IPS DF 4.7 (cell line): ENCODE results near the gene RAB11A.

ENCODE experiments used
- DNase-seq: peaks from one replicate; pipeline ENCODE4 v3.0.0-alpha.2; 2013; ENCODE audit warnings: low spot score; ENCODE audit errors: extremely low read depth

RAB11A gene

DNA sequence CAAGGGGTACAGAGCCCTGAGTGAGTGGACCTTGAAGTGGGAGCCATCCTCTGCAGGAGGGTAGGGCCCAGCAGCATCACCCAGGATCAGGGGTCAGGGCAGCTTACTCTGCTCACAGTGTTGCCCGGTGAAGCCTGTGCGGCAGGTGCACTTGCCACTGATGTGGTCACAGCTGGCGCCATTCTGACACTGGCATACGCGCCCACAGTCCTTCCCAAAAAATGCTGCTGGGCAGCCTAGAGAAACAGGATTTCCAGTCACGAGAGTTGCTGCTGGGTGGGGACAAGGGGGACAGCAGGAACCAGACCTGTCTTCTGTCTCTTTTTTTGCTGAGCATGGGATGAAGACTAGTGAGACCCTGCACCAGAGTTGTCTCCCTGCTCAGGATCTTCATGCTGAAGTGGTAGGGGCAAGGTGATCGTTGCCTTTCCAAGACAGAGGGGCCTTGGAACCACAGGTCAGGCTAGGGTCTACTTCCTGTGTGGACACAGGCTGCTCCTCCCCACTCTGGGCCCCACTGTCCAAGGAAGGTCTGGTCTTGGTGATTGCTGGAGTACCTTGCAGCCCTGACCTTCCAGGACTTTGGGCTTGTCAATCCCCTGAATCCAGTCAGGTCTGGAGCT lies 46.9 kb downstream of the RAB11A start:
- no peak for DNase-seq

DNA sequence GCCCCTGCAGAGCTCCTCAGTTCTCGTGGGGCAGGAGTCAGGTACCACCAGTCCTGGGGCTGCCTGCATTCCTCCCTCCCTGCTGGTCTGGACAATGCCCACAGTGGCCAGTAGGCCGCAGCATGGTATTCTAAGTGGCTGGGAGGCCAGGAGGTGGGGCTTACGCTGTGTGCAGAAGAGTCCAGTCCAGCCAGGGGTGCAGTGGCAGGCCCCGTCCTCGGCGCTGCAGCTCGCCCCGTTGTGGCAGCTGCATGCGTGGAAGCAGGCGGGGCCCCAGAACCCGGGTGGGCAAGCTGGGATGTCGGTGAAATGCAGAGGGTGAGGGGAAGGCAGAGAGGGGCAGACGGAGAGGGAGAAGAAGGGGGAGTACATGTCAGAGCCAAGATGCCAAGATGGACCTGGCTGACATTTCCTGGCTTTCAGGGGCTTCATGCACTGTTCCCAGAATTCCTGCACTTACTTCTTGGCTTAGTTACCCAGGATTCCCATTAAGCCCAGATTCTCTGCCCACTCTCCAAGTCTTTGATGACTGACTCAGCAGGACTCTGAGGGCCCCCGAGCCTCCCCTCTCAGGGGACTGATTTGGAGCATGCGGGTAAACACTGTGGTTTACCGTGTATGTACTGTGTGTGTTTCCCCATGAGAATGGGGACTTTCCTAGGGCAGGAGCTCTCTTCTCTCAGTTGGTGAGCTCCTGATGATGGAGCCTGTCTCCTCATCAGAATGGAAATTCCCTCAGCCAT lies 47.5 kb downstream of the RAB11A start:
- DNase-seq = peak; percentile 22

DNA sequence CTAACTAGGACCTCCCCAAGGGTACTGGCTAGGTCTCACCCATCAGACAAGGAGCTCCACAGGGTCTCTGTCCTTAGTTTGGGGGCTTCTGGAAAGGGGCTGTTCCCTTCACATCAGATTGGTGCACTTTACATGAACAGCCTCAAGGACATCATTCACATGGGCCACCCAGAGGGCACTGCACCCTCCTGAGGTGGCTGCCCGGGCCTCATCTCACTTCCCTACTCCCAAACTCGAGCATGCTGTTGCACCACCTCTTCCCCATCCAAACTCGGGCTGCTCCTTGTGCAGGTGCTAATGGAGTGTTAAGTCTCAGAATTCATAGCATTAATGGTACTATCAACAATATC lies 48.1 kb downstream of the RAB11A start:
- no peak for DNase-seq

DNA sequence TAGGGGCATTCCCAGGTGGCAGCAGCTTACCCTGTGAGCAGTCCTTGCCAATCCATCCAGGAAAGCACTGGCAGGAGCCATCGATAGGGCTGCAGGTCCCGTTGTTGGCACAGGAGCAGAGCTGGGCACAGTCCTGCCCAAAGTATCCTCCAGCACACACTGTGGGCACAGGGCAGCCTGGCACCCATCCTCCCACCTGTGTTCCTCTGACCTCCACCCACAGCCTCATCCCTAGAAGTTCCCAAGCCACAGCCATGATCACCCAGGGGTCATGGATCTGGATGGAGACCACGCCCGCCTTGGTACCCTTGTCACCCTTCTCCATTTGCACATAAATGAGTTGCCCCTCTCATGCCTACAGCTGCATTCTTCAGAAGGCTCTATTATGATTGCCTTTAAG lies 48.6 kb downstream of the RAB11A start:
- no peak for DNase-seq

DNA sequence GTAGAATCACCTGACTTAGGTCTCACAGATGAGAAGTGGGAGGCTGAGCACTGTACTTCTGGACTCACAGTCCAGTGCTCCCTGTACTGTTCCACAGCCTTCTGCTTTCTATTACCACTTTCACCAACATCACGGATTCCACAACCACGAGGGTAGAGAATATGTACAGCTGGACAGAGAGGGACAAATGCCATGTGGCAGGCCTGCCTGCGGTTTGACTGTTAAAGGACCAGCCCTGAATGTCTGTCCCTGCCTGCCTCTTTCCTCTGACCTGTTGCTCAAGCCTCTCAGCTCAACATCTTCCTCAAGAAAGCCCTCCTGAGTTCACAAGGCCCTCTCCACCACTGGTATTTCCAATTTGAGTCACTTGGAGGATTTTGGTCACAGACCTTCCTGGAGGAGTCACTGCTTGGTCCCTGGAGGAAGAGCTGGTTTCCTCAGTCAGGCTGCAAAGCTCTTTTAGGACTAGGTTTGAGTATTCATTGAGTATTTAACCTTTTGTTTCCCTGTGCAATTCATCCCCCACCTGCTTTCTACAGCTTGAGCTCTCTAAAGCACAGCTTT lies 49.1 kb downstream of the RAB11A start:
- no peak for DNase-seq

DNA sequence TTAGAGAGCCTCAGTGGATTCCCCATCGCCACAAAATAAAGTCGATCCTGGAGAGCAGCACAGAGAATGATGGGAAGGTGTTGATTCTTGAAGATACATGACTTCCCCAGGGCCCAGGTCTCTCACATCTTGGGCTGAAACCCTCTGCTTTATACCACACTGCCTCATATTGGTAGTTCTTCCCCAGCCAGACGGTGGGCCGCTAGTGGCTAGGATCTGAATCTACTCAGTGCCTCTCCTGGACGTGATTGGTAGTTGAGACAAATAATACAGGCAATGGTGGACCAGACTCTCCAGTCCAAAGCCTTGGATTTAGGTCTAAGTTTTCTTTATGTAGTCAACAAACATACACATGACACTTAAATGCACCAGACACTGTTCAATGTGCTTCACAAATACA lies 49.7 kb downstream of the RAB11A start:
- DNase-seq = no peak

DNA sequence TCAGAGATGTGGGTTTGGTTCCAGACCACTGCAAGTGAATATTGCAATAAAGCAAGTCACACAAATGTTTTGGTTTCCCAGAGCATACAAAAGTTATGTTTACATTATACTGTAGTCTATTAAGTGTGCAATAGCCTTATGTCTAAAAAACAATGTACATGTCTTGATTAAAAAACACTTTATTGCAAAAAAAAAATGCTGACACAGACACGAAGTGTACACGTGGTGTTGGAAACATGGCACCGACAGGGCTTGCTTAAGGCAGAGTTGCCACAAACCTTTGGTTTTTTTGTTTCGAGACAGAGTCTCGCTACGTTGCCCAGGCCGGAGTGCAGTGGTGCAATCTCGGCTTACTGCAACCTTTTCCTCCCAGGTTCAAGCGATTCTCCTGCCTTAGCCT lies 50.1 kb downstream of the RAB11A start:
- no peak for DNase-seq

DNA sequence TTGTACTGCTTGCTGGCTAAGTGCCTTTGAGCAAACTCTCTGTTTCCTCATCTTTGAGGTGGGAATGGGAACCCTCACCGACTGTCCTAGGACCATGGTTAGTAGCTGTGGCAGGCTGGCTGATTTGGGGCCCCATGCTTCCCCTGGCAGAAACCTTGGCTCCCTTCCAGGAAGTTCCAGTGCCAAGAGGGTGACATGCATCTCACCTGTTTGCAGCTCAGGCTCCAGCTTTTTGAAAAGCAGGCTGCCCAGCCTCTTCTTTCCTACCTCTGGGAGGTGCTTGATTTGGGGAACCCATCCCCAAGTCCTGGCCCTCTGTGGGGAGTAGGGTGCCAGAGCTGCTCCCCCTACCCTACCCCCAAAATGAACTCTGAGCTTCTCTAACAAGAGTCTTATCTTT lies 50.8 kb downstream of the RAB11A start:
- no peak for DNase-seq

DNA sequence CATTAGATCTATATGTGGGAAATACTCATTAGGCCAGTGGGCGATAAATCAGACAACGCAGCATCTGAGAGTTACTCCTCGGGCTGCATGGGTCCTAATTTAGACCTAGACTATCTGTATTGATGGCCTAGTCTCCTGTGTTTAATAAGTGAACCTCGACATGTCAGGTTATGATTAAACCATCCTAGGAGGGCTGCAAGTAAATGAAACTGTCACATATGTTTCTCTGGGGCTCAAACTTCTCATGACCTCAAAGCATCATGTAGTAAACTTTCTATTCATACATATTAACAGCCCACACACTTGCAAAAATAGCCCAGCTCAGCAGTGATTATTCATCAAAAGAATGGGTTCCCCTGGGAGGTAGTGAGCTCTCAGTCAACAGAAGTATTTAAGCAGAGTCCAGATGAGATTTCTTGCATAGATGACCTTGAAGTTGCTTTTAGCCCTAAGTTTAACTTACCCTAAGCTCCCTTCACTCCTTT lies 51.6 kb downstream of the RAB11A start:
- no peak for DNase-seq

DNA sequence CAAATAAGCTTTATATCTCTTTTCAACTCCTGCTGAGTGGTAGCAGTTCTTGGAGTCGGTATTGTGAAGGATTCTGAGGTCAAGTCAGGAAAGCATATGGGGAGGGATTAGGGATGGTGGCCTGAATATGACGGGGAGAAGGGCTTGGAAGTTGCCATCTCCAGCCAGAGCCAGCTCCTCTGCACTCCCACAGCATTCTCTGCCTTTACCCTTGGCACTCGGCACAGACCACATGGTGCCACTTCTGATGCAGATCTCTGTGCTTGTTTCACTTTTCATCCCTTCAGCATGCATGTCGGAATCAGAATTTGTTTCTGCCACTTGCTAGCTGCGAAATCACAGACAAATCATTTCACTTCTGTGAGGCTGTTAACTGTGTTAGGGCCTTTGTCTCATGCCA lies 52.5 kb downstream of the RAB11A start:
- DNase-seq = no peak

DNA sequence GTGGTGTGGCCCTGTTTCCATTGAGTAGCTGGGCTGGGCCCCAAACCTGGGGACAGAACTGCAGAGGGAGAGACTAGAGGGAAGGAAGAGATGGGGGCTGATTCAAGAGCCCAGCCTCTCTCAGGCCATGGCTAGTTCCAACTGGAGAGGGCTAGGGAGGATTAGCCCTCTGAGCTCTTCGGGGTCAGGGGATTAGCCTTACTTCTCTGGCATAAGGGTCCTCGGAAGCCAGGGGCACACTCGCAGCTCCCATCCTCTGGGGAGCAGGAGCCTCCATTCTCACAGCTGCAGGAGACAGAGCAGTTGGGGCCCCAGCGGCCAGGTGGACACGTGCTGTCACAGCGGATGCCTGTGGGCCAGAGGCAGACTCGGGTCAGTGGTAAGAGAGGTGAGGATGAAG lies 53.3 kb downstream of the RAB11A start:
- DNase-seq = no peak

DNA sequence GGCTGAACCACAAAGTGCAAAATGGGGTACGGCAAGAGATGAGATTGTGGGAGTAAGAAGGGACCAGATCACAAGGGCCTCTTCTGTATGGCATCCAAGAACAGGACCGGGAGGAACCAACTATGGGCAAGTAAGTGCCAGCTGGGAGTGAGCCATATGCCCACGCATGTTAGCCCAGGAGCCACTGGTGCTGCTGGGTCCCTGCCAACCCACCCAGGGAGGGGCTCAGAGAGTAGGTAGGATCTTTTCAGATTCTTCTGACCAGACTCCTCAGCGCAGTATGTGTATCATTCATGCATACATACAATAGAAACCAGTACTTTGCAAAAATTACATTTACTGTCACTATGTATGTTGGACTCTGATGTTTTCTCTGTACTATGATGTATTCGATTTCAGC lies 54.0 kb downstream of the RAB11A start:
- no peak for DNase-seq

DNA sequence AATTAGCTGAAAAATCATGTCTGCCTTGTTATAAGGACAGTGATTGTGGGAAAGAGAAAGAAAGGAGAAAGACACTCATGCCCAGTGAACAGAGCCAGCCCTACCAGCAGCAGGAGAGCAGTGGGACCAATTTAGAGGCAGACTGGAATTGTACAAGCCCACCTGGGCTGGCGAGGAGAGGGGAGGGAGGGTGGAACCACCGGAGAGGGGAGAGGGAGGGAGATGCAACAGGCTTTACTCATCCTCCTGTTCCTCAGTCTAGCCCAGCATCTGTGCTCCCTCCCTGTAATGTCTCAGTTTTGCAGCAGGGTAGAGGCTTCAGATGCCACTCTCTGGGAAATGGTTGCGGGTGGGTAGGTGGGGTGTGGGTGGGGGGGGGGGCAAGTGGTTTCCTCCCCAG lies 54.7 kb downstream of the RAB11A start:
- DNase-seq = no peak

DNA sequence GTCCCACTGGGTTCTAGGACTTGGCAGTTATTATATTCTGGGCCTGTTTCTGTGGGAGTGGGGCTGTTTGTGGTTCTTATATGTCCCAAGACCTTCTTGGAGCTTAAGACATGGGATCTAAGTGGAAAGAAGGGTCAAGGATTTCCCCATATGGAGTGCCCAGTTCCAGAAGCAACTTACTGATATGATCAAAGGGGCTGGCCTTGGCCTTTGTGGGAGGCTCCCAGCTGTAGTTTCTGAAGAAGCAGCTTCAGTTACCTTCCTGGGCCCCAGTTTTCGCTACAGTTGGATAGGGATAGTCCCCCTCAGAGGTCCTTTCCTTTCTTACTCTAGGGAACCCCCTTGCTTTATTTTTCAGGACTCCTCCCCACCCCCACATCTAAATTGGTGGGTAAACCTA lies 56.0 kb downstream of the RAB11A start:
- DNase-seq = no peak

DNA sequence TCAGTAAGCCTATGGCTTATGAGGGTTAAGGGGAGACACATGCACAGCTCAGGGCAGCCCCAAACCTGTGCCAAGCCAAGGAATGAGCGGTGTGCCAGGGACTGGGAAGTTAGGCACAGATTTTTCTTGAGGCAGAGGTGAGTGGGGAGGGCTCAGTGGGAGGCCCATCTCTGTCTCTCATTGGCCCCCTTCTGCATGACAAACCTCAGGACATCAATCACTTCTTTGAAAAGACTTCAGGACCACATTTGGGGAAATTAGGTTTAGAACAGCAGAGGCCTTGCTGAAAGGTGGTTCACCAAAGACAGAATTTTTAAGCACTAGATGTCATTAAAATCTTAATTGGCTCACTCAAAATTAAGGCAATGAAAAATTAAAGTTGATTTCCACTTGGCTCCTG lies 57.2 kb downstream of the RAB11A start:
- DNase-seq = no peak

DNA sequence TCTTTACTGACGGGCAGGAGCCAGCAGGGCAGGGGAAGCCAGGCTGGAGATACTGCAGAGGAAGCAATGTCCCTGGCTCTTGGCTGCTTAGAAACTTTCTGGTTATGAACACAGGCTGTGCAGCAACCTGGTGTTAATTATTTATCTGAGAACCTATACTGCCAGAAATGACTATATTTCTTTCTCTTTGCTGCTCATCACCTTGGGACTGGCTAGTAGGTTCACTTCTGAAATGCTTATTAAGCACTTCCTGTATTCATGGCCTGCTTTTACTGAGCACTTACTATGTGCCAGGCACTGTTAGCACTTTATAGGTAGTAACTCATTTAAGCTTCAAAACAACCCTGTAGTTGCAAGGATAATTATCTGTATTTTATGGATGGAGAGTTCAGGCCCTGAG lies 57.6 kb downstream of the RAB11A start:
- no peak for DNase-seq

DNA sequence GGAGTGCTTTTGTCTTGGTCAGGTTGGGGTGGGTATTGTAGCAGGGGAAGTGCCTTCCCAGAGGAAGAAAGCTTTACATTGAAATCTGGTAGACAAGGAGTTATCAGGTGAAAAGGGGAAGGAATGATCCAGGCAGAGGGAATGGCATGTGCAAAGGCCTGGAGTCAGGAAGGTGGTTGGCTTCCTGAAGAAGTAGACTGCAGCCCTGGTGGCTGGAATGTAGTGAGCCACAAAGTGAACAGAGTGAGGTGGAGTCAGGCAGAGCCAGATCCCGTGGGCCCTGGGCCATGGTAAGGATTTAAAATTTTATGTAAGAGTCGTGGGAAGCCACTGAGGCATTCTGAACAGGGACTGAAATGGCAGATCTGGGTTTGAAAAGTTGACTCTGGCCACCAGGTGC lies 58.3 kb downstream of the RAB11A start:
- DNase-seq = no peak

DNA sequence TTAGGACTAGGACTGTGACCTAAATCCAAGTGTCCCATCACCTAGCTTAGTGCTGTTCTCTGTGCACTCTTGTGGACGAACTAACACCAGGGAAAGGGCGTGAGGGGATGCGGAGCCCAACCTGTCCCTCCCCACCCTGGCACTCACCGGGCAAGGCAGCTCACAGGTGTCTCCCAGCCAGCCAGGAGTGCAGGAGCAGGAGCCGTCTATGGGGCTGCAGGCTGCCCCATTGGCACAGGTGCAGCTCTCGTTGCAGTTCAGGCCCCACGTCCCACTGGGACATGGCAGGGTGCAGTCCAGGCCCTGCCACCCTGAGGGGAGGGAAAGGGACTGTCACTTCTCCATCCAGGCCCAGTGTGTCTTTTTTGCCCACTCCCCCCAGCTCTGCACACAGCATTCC lies 60.3 kb downstream of the RAB11A start:
- DNase-seq = no peak

DNA sequence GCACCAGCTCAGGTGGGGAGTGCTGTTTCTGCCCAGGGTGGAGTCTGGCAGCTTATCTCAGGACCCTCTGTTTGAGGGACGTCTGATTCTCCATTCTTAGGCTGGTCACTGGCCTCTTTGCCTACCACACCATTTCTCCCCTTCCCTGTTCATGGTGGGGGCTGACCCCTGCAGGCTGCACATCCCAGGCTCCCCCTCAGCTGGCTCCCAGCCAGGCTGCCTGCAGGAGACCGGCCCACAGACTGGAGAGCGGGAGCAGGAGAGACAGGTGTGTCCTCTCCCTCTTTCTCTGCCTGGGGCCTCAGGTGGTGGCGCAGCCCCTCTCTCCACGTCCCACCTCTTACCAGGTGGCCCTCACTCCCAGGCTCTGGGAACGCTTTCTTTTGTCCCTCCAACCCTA lies 60.8 kb downstream of the RAB11A start:
- no peak for DNase-seq

DNA sequence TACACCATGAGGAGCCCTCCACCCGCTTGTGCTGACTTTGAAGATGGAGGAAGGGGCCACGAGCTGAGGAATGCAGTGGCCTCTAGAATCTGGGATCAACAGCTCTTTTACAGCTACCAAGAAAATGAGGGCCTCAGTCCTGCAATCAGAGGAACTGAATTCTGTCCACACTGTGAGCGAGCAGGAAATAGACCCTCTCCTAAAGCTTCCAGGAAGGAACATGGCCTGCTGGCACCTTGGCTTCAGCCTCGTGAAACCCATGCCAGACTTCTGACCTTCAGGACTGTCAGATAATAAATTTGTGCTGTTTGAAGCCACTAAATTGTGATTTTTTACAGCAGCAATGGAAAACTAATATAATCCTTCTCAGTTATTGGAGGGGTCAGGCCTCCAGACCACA lies 61.9 kb downstream of the RAB11A start:
- no peak for DNase-seq

DNA sequence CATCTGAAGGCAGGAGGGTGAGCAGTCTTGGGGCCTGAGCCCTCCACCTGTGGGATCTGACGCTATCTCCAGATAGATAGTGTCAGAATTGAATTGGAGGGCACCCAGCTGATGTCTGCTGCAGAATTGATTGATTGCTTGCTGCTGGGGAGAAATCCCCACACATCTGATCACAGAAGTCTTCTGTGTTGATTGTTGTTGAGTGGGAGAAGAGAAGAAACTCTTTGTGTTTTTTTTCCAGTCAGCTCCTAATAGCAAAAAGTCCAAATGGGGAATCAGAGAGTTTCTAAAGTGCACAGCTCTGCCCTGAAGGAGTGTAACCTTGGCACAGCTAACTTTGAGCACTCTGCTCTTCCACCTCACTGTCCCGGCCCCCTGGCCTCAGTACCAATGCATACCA lies 66.1 kb downstream of the RAB11A start:
- DNase-seq = no peak

DNA sequence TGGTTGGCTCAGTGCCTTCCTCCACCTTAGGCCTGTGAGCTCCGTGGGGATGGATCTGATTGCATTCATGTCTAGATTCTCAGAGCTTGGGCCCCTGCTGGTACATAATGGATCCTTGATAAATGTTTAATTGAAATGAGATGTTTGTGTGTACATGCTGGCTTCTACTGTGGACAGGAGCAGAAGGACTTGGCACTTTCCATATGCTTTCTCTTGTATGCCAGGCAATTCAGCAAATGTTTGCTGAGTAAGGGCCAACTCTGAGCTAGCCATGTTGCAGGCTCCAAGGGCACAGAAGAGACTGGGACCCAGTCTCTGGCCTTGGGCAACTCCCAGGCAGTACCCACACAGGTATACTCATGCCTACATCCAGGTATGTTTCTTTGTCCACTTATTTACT lies 67.0 kb downstream of the RAB11A start:
- DNase-seq = no peak

DNA sequence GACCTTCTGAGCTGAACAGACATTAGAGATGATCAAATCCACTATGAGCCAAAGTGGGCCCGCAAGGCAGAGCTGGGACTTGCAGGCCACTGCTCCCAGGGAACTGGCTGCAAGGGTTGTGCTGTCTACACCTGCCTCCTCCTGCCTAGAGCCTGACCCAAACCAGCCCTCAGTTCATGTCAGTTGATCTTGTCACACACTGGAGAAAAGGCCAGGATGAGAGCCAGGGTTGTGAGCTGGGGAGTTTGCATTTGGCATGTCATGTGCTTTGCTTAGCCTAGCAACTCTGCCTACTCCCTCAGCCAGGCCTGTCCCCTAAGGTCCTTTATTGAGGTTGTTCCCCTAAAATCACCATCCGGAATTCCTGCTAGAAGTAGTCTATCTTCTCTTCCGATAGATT lies 67.8 kb downstream of the RAB11A start:
- DNase-seq = no peak
